ENCODE data around the gene FAHD2A.
"Not testable (repeated sequence)": the region's sequence is repeated elsewhere in the genome, so short reads cannot be mapped to it uniquely, and the experiment has no call there.

FAHD2A gene

GRCh38 chr2:95402370-95403203 is at the start of gene FAHD2A:
FAHD2A (plus strand) TSS chr2:95402708; CDS start chr2:95405559, 2,851 bp downstream.
- peak; percentile 86 to 92 (median 88) for DNase-seq

GRCh38 chr2:95353055-95353575 is 49.4 kb upstream of the FAHD2A start:
- no peak for DNase-seq

GRCh38 chr2:95353613-95354468 is 48.7 kb upstream of the FAHD2A start:
- DNase-seq, result no peak

GRCh38 chr2:95354469-95354901 is 48.0 kb upstream of the FAHD2A start:
- no peak for DNase-seq

- DNase-seq, result no peak
Measured at GRCh38 chr2:95354925-95355324, 47.6 kb upstream of the FAHD2A start.

GRCh38 chr2:95355486-95355885 is 47.0 kb upstream of the FAHD2A start:
- not testable (repeated sequence) for DNase-seq

- no peak for DNase-seq
Measured at GRCh38 chr2:95356821-95357700, 45.4 kb upstream of the FAHD2A start.

- no peak for DNase-seq
Measured at GRCh38 chr2:95357717-95358280, 44.7 kb upstream of the FAHD2A start.

GRCh38 chr2:95359031-95359430 is 43.5 kb upstream of the FAHD2A start:
- no peak for DNase-seq

- no peak for DNase-seq
Measured at GRCh38 chr2:95359501-95359930, 43.0 kb upstream of the FAHD2A start.

- no peak for DNase-seq
Measured at GRCh38 chr2:95361216-95361980, 41.1 kb upstream of the FAHD2A start.

GRCh38 chr2:95362486-95362885 is 40.0 kb upstream of the FAHD2A start:
- DNase-seq, result no peak

- no peak for DNase-seq
Measured at GRCh38 chr2:95366514-95366913, 36.0 kb upstream of the FAHD2A start.

GRCh38 chr2:95372216-95372829 is 30.2 kb upstream of the FAHD2A start:
- no peak for DNase-seq

- no peak for DNase-seq
Measured at GRCh38 chr2:95372845-95373244, 29.7 kb upstream of the FAHD2A start.

- DNase-seq, result no peak
Measured at GRCh38 chr2:95374029-95374428, 28.5 kb upstream of the FAHD2A start.

- DNase-seq, result no peak
Measured at GRCh38 chr2:95374451-95374920, 28.0 kb upstream of the FAHD2A start.

- no peak for DNase-seq
Measured at GRCh38 chr2:95374921-95375471, 27.5 kb upstream of the FAHD2A start.

GRCh38 chr2:95375532-95376150 is 26.9 kb upstream of the FAHD2A start:
- DNase-seq, result no peak

Data from activated CD4-positive, CD25-positive, alpha-beta regulatory T cell (primary cell).